GM23338 (cell line): ENCODE results near the gene ZNF226.
"Not testable (repeated sequence)": the region's sequence is repeated elsewhere in the genome, so short reads cannot be mapped to it uniquely, and the experiment has no call there.

Experiments
- CREB1 ChIP-seq: fragments of 250-450 bp; sonication (Bioruptor Pico); IDR thresholded peaks from 2 replicates; pipeline ENCODE4 v1.5.0; 2020; ENCODE audit warnings: low read depth, mild to moderate bottlenecking, moderate library complexity
- CTCF ChIP-seq, 2 experiments: fragments of 200-600 bp in 1 of 2; sonication (generic) in 1 of 2; conservative IDR thresholded peaks; 2 replicates each; pipeline versions ENCODE4 v1.5.1 to v1.6.1; 2016 to 2017; ENCODE audit warnings: antibody characterized with exemption in 2 of 2, low read depth in 2 of 2, mild to moderate bottlenecking in 2 of 2, moderate library complexity in 1 of 2
- EZH2 ChIP-seq: fragments of 200-600 bp; sonication (generic); IDR thresholded peaks from one replicate; pipeline ENCODE4 v1.8.0; 2017; ENCODE audit warnings: antibody characterized with exemption, mild to moderate bottlenecking, low read depth; ENCODE audit not compliant: unreplicated experiment
- EZH2phosphoT487 ChIP-seq: fragments of 200-600 bp; sonication (generic); IDR thresholded peaks from one replicate; pipeline ENCODE4 v1.8.1; 2018; ENCODE audit warnings: antibody characterized with exemption; ENCODE audit not compliant: unreplicated experiment
- NANOG ChIP-seq: IDR thresholded peaks from 2 replicates; pipeline ENCODE4 v1.6.1; 2016; ENCODE audit warnings: antibody characterized with exemption, borderline replicate concordance
- POLR2AphosphoS5 ChIP-seq: IDR thresholded peaks from 2 replicates; pipeline ENCODE4 v1.6.1; 2016; ENCODE audit warnings: antibody characterized with exemption, low read depth
- STAT1 ChIP-seq: IDR thresholded peaks from one replicate; pipeline ENCODE4 v1.6.1; 2016; ENCODE audit warnings: antibody characterized with exemption; ENCODE audit not compliant: unreplicated experiment

GRCh38 chr19:44221291-44221690 is 56.4 kb downstream of the ZNF226 start:
- TF ChIP-seq POLR2AphosphoS5; CTCF (conservative IDR thresholded peaks at IDR 0.05; ENCODE audit: low read depth in 2 of 2); EZH2phosphoT487; NANOG; STAT1; CREB1 (CRISPR knock-in tag); EZH2: not testable (repeated sequence)
